Superior temporal gyrus (tissue), 1 donor: ENCODE data around the gene COMT.
A peak's percentile ranks its signal among the peaks of the same experiment; 100 is the strongest.

Source experiments
- DNase-seq: peaks from one replicate; pipeline ENCODE4 v3.0.0-alpha.2; 2016; ENCODE audit errors: extremely low spot score

The COMT gene

GRCh38 chr22:19969141-19969928 is 27.8 kb downstream of the COMT start:
- no peak for DNase-seq

- DNase-seq, result no peak
Measured at GRCh38 chr22:19970031-19970478, 28.5 kb downstream of the COMT start.

GRCh38 chr22:19970479-19971275 is 29.1 kb downstream of the COMT start:
- peak; percentile 79 for DNase-seq

GRCh38 chr22:19971276-19972124 is 29.9 kb downstream of the COMT start:
- no peak for DNase-seq

GRCh38 chr22:19972251-19972650 is 30.7 kb downstream of the COMT start:
- no peak for DNase-seq

- no peak for DNase-seq
Measured at GRCh38 chr22:19972652-19973550, 31.3 kb downstream of the COMT start.

GRCh38 chr22:19973551-19974267 is 32.1 kb downstream of the COMT start:
- DNase-seq, result no peak

- DNase-seq, result no peak
Measured at GRCh38 chr22:19974268-19974861, 32.8 kb downstream of the COMT start.

GRCh38 chr22:19974935-19975706 is 33.5 kb downstream of the COMT start:
- no peak for DNase-seq

GRCh38 chr22:19975707-19976035 is 34.1 kb downstream of the COMT start:
- DNase-seq, result no peak

GRCh38 chr22:19976671-19977070 is 35.1 kb downstream of the COMT start:
- DNase-seq, result no peak

GRCh38 chr22:19977296-19978243 is 36.0 kb downstream of the COMT start:
- DNase-seq, result no peak

GRCh38 chr22:19978748-19979147 is 37.2 kb downstream of the COMT start:
- no peak for DNase-seq

- DNase-seq, result no peak
Measured at GRCh38 chr22:19979712-19980493, 38.3 kb downstream of the COMT start.

GRCh38 chr22:19980766-19981165 is 39.2 kb downstream of the COMT start:
- no peak for DNase-seq

- DNase-seq, result no peak
Measured at GRCh38 chr22:19981171-19981960, 39.8 kb downstream of the COMT start.
